ENCODE results near the gene STK11.
"Not testable (repeated sequence)": the region's sequence is repeated elsewhere in the genome, so short reads cannot be mapped to it uniquely, and the experiment has no call there.

Gene STK11

DNA sequence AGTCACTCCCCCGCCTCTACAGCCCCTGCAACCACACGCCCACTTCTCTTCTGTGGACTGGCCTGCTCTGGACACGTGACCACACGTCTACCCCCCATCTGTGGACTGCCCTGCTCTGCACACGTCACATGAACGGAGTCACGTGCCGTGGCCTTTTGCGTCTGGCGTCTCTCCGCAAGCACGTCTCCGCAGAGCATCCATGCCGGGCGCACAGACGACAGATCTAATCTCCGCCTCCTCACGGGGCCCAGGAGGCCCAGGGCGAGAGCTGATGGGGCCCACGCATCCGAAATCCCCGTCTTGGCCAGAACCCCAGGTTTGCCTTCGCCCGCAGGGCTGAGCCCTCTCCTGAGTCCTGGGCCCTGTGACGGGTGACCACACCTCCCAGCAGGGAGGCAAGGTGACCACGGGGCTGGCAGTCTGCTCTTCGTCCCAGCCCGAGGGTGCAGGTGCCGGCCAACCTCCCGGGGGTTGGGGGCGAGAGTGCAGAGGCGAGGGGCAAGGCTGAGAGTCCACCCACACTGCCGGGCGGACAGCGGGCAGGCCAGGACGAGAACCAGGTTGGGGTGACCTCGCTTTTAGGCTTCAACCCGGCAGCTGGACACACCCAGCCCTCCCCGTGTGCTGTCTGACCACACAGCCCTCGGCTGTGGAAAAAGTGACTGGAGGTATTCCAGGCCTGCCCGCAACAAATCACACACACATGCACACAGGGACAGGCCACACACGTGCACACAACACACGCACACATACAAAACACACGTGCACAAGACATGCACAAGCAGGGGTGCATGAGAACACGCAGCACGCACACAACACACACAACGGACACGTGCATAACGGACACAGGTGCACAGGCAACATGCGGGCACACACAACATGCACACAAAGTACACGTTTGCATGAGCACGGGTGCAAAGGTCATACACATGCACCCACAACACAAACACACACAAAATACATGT, 35.4 kb upstream of the STK11 start:
- DNase-seq (ENCODE audit: low read depth, low spot score): peak; percentile 54

DNA sequence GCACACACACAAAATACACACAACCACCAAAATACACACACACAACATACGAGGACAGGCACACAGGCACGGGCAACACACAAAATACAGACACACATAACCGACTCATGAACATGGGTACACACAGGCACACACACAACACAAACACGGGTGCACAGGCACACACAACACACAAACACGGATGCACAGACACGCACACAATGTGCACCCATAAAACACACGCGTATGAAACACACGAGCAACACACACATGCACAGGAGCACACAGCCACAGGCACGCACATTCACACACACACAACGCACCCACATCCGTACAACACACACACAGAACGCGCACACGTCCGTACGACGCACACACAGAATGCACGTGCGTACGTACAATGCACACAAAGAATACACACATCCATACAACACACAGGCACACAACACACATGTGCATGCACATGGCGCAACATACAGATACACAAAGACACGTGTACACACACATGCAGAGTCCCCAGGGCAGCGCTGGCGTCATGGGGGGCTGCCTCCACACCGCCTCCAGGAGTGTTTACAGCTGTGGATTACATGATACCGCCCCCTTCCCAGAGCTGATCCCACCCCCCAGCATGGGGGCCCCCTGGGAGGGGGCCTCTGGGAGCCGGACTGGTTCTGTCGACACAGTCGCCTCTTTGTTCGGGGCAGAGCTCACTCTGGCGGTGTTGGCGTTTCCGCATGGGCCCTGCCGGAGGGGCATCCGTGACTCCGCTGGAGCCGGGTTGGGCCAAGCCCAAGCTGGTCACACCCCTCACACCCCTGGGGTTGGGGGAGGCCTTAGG, 34.4 kb upstream of the STK11 start:
- DNase-seq (ENCODE audit: low read depth, low spot score): peak; percentile 42

DNA sequence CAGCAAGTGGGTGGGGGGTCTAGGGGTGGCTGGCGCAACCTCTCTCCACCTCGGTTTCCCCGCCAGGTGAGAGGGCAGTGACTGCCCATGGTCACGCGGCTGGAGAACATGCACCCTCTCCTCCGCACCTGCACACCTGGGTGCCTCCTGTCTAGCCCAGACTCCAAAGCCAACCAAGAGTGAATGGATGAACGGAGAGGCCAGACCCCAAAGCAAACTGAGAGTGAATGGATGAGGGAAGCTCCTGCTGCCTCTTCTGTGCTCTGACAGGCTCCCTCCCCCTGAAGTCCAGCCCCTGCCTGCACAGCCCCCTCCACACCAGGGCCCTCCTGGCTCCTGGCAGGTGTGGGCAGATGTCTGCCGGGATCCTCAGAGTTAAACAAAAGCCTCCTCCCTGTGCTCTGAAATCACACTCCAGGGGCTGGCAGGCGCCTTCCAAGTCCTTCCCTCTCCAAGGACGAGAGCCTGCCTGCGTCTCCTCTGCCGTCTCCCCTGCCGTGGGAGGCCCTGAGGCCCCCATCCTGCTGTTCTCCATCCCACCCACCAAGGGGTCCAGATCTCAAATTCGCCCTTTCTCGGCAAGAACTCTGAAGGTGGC, 33.7 kb upstream of the STK11 start:
- peak; percentile 48 for DNase-seq (ENCODE audit: low read depth, low spot score)

DNA sequence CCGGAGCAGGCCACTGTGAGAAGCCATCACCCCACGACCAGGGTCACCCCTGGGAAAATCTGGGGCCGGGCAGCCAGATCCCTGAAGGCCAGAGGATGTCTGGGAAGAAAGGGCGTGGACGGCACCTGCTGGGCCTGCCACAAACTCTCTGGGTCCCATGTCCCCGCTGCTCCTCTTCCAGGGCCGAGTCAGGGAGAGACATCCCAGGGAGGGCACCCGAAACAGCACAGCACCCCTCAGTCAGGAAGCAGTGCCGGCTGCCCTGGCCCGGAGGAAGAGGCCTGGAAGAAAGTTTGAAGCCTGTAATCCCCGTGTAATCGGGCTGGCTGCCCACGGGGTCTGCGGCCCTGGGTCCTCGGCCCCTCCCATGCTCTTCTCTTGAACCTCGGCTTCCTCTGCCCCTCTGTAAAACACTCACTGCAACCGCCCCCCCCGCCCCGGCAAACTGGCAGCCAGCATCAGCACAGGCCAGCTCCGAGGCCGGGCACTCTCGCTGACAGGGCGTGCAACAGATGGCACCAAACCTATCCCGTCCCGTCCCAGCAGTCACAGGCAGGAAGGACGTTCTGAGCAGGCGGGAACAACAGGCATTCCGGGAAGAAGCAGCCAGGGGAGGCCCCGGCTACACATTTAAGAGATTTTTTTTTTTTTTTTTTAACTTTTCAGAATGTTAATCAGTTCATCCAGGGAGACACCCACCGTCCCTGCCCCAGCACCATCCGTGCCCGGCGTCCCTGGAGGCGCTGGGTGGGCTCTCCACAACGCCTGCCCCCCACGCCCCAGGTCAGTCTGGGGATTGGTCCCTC, 33.0 kb upstream of the STK11 start:
- DNase-seq (ENCODE audit: low read depth, low spot score): peak; percentile 70

DNA sequence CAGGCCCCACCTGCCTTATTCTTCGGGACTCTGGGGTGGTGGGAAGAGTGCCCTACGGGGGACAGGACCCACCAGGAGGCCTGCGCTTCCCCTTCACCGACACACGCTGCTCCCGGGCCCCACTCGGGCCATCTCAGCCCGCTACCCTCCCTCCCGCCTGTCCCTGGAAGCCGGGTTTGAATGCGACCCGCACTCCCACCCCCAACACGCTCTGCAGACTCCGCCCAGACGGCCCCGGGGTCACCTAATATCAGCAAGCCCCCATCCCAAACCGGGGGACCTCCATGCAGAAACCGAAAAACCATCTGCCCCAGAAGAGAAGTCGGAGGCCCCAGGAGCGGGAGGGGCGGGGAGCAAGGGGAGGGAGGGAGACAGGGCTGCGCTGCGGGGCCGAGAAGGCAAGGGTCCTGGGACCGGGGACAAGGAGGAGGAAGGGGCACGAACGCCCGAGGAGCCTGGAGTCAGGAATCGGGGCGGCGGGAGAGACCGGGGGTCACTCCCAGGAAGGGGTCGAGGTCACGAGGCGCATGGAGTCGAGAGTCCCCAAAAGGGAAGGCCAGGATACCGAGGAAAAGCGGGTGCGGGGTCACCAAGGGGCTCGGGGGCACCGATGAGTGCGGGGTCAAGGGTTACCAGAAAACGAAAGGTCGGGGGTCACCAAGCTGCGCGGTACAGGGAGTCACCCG, 32.3 kb upstream of the STK11 start:
- DNase-seq (ENCODE audit: low read depth, low spot score): peak; percentile 52

DNA sequence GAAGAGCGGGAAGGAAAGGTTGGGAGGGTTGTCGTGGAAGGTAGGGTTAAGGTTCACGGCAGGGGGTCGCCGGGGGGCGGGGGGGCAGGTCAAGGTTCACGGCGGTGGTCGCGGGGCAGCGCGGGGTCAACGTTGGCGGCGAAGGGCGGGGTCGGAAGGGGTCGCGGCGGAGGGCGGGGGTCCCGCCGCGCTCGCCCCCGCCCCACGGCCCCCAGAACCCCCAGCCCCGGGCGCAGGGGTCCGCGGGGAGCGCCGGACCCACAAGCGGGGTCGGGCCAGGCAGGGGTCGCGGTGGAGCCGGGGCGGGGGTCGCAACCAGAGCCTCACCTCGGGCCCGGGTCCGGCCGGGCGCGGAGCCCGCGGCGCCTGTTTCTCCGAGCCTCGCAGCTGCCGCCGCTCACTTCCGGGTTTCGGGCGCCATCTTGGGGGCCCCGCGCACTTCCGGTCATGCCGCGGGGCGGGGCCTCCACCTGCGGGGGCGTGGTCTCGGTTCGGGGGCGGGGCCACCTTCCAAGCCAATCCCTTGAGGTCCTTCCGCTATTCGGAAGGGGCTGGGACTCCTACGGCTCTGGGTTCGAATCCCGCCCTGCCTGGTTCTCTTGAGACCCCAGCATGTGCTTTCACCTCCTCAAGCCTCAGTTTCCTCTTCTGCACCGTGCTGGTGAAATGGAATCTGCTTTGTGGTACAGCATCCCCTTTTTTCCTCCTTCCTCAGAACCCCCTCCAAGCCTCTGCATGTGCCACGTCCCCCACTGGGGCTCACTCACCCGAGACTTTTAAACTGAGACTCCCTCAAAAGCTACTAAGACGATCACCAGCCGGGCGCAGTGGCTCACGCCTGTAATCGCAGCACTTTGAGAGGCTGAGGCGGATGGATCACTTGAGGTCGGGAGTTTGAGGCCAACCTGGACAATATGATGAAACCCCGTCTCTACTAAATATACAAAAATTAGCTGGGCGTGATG, 31.5 kb upstream of the STK11 start, which contains the start of gene SBNO2:
TSS of gene SBNO2 (minus strand) at position 424 of the 965 bp plus-strand sequence. CDS start 19,992 bp downstream, outside the sequence.
- peak; percentile 96 for DNase-seq (ENCODE audit: low read depth, low spot score)

DNA sequence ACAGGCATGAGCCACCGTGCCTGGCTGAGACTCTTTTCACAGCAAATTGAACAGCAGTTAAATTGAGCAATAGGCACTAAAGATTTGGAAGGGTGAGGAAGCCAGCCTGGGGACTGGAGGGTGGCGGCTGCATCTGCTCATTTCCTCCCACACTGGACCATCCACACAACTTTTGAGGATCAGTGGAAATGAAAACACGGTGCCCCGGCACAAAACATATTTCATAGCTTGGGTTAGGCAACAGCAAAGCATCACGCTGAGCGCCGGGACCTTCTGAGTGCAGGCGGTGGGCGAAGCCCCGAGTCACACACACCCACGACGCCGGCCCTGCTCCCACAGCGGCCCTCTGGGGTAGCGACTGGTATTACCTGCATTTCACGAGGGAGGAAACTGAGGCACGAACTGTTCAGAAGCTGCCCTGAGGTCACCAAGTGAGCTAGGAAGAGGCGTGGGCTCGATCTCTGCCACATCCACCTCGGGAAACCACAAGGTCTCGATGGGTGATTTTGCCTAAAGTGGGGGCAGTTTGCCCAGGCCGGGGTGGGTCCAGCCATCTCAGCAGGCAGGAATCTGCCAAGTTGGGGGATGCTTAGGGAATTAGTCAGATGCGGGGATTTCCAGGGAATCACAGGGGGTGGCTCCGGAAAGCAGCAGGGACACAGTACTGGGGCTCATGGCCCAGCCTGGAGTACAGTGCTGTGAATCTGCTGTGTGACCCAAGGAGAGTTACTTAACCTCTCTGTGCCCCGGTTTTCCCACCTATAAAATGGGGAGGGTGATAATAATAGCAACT, 28.1 kb upstream of the STK11 start:
- DNase-seq (ENCODE audit: low read depth, low spot score): peak; percentile 96

DNA sequence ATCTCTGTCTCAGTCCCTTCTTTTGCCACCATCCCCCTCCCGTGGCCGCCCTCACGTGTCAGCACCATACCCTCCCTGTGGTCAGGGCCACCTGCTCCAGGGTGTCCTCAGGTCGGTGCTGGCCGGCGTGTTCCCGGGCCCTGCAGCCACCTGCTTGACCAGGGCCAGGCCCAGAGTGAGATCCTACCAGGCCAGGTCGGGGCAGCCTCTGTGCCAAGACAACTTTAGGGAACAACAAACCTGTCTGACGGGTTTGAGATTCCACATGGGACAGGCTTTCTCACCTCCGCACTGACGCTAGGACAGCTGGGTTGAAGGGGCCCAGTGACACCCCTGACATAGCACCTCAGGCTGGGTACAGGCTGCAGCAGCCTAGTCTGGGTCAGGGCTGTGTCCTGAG, 24.0 kb upstream of the STK11 start:
- no peak for DNase-seq (ENCODE audit: low read depth, low spot score)

DNA sequence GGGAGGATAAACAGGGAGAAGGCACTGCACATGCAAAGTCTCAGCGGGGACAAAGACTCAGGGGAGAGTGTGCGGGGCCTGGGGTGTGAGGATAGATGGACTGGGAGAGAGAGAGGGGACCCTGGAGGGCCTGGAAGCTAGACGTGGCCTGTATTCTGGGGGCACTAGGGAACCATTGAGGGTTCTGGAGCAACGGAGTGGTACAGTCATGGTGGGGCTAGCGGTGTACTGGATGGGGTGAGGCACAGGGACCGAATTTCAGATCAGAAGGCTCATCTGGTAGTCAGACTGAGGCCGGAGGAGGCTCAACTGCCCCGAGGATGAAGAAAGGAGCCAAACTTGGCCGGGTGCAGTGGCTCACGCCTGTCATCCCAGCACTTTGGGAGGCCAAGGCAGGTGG, 23.5 kb upstream of the STK11 start:
- DNase-seq (ENCODE audit: low read depth, low spot score): no peak

DNA sequence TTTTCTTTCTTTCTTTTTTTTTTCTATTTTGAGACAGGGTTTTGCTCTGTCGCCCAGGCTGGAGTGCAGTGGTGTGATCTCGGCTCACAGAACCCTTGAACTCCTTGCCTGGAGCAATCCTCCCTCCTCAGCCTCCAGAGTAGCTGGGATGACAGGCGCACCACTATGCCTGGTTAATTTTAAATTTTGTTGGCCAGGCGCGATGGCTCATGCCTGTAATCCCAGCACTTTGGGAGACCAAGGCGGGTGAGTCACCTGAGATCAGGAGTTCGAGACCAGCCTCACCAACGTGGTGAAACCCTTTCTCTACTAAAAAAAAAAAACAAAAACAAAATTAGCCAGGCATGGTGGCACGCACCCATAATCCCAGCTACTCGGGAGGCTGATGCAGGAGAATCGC, 22.9 kb upstream of the STK11 start:
- DNase-seq (ENCODE audit: low read depth, low spot score): no peak

DNA sequence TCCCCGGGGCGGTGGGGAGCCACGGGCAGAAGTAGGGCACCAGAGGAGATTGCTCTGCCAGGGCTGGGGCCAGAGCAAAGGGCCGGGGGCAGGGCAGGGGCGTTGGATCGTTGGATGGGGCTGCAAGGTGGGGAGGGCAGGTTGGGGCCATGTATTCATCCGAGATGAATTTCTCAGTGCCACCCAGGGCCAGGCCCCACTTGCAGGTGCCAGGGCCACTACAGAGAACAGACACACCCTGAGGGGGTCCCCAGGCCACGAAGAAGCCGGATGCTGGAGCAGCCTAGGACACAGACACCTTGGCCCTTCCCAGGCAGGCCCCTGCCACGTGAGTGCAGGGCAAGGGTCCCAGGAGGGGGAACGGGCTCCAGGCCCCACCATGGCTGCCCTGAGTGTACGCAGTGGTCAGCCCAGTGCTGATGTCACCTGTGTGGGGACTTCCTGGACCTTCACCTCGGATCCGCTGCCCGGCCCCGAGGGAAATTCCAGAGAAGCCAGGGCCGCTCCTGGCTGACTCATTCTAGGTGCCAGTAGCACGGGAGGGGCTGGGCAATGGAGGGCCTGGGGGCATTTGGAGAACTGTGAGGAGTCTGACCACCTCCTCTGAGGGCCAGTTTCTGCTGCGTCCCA, 21.9 kb upstream of the STK11 start:
- peak; percentile 83 for DNase-seq (ENCODE audit: low read depth, low spot score)

DNA sequence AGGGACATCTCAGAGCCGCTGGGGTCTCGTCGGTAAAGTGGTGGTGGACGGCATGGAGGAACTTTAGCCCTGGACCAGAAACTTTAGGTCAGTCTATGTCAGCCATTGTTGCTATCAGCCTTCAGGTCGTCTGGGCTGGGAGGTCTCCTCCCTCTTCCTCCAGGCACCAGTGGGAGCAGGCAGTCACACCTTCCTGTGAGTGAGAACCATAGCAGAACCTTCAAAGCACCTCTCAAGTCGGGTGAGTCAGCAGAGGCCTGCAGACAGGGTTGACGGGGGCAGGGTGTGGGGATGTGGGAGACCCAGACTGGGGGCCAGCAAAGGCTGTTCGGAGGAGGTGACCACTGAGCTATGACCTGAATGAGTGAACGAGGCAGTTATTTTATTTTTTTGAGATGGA, 16.2 kb upstream of the STK11 start:
- peak; percentile 61 for DNase-seq (ENCODE audit: low read depth, low spot score)

DNA sequence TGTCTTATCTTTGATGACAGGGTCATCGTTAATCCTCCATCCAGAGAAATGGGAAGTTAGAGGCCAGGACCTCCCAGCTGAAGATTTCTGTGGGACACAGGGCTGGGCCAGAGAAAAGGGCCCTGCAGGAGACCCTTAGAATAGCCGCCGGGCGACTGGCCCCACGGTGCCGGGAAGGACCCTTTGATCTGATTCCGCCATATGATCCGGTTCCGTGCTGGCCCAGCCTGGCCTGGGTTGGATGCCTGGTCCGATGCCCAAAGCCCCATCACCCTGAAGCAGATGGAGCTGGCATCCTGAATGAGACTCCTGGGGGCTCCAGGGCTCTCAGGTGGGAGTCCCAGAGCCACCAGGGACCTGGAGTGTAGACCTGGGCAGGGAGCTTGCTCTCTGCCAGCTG, 6.0 kb upstream of the STK11 start:
- DNase-seq (ENCODE audit: low read depth, low spot score): no peak

DNA sequence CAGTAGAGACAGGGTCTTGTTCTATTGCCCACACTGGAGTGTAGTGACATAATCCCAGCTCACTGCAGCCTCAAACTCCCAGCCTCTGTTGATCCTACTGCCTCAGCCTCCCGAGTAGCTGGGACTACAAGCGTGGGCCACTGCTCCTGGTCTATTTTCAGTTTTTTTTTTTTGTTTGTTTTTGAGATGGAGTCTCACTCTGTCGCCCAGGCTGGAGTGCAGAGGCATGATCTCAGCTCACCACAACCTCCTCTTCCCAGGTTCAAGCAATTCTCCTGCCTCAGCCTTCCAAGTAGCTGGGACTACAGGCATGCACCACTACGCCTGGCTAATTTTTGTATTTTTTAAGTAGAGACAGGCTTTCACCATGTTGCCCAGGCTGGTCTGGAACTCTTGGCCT, 5.0 kb upstream of the STK11 start:
- DNase-seq (ENCODE audit: low read depth, low spot score): not testable (repeated sequence)

DNA sequence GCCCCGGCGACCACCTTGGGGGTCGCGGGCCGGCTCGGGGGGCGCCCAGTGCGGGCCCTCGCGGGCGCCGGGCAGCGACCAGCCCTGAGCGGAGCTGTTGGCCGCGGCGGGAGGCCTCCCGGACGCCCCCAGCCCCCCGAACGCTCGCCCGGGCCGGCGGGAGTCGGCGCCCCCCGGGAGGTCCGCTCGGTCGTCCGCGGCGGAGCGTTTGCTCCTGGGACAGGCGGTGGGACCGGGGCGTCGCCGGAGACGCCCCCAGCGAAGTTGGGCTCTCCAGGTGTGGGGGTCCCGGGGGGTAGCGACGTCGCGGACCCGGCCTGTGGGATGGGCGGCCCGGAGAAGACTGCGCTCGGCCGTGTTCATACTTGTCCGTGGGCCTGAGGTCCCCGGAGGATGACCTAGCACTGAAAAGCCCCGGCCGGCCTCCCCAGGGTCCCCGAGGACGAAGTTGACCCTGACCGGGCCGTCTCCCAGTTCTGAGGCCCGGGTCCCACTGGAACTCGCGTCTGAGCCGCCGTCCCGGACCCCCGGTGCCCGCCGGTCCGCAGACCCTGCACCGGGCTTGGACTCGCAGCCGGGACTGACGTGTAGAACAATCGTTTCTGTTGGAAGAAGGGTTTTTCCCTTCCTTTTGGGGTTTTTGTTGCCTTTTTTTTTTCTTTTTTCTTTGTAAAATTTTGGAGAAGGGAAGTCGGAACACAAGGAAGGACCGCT, 729 bp downstream of the STK11 start:
- DNase-seq (ENCODE audit: low read depth, low spot score): no peak

DNA sequence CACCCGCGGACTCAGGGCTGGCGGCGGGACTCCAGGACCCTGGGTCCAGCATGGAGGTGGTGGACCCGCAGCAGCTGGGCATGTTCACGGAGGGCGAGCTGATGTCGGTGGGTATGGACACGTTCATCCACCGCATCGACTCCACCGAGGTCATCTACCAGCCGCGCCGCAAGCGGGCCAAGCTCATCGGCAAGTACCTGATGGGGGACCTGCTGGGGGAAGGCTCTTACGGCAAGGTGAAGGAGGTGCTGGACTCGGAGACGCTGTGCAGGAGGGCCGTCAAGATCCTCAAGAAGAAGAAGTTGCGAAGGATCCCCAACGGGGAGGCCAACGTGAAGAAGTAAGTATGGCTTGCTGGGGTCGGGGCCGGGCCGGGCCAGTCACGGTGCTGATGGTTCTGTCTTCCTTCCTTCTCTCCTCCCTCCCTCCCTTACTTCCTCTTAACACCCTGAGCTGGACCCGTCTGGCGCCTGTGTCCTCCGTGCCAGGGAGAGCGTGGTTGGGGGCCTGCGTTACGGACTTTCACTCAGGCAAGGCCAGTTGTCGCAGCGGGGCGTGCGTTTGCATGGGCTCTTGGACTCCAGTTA, 1.4 kb downstream of the STK11 start:
- DNase-seq (ENCODE audit: low read depth, low spot score): peak; percentile 54

DNA sequence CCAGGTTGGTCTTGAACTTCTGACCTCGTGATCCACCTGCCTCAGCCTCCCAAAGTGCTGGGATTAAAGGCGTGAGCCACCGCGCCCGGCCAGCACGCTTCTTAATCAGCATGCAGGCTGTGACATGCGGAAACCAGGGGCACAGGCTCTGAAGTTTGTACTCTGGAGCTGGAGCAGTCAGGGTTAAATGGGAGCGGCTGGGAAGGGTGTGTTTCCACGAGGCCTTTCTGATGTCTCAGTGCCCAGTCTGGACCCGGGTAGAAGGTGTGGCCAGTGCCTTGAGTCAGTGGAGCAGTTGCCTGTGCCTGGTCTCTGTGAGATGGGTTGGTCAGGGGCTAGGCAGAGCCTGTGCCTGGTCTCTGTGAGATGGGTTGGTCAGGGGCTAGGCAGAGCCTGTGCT, 3.3 kb downstream of the STK11 start:
- DNase-seq (ENCODE audit: low read depth, low spot score): not testable (repeated sequence)
